PFSK-1 (cell line): ENCODE data around the gene MAGI2.

Source experiments
- FOXP2 ChIP-seq: optimal IDR thresholded peaks from 2 replicates; pipeline ENCODE3; 2011; ENCODE audit warnings: borderline replicate concordance, control low read depth, inconsistent platforms; ENCODE audit not compliant: insufficient read depth; ENCODE audit errors: extremely low read length, extremely low read depth
- POLR2AphosphoS5 ChIP-seq: IDR thresholded peaks from 2 replicates; pipeline ENCODE4 v1.6.1; 2012; ENCODE audit warnings: low read depth, mild to moderate bottlenecking, control low read depth, low read length, moderate library complexity
- REST ChIP-seq, 2 experiments: IDR thresholded peaks; 2 replicates each; pipeline versions ENCODE4 v1.6.1 to v1.8.0; 2011 to 2012; ENCODE audit warnings: low read depth in 2 of 2, low read length in 2 of 2, control low read depth in 1 of 2, inconsistent platforms in 1 of 2, mild to moderate bottlenecking in 1 of 2, moderate library complexity in 1 of 2; ENCODE audit not compliant: insufficient read depth in 1 of 2
- SIN3A ChIP-seq: IDR thresholded peaks from 2 replicates; pipeline ENCODE4 v1.6.1; 2012; ENCODE audit warnings: mild to moderate bottlenecking, low read length, moderate library complexity, borderline replicate concordance; ENCODE audit not compliant: insufficient read depth
- TAF1 ChIP-seq: IDR thresholded peaks from 2 replicates; pipeline ENCODE4 v1.6.1; 2012; ENCODE audit warnings: low read length, control low read depth, borderline replicate concordance; ENCODE audit not compliant: insufficient read depth

- TF ChIP-seq SIN3A (no peak), REST (IDR thresholded peaks at IDR 0.05; ENCODE audit: insufficient read depth in 1 of 2, low read depth in 2 of 2, low read length in 2 of 2) (no peak), TAF1 (no peak), POLR2AphosphoS5 (no peak), FOXP2 (no peak)
Observed at GRCh38 chr7:78057571-78057970, 1395.9 kb downstream of the MAGI2 start.
